NT2/D1 (cell line): ENCODE measurements around the gene CEP126.

ENCODE experiments used
- SUZ12 ChIP-seq: IDR thresholded peaks from 2 replicates; pipeline ENCODE4 v1.6.1; 2011; ENCODE audit not compliant: insufficient read length, insufficient read depth; ENCODE audit errors: extremely low read depth
- YY1 ChIP-seq: IDR thresholded peaks from 2 replicates; pipeline ENCODE4 v1.6.1; 2011; ENCODE audit not compliant: insufficient read length, insufficient read depth

DNA sequence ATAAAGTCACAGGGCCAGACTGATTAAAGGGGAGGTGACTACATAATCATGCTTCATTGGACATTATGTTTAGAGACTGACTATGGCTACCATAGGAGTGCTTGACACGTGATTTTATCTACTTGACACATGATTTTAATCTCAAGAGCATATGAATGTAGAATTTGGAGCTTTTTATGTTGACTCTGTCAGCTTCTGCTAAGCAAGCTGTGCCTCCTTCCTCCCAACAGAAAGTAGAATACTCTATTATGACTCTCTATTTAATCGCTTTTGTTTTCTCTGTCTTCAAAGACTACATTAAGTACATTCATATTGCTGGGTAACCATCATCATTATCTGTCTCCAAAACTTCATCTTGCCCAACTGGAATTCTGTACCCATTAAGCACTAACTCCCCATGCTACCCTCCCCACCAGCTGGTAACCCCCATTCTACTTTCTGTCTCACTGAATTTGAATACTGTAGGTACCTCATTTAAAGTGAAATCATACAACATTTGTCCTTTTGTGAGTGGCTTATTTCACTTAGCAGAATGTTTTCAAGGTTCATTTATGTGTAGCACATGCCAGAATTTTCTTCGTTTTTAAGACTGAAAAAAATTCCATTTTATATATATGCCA lies 26.2 kb downstream of the CEP126 start:
- TF ChIP-seq SUZ12 (no peak), YY1 (no peak)
